KOPT-K1 (cell line): Measurements from ENCODE around the gene KCNK5.

Experiments
- H3K27ac ChIP-seq: fragments of 200-600 bp; sonication (generic); 2 replicates; pipeline ENCODE4 v1.5.1; 2016; ENCODE audit warnings: antibody characterized with exemption, mild to moderate bottlenecking, low read depth, low read length; ENCODE audit not compliant: poor library complexity, severe bottlenecking
- H3K36me3 ChIP-seq: fragments of 200-600 bp; sonication (generic); 2 replicates; pipeline ENCODE4 v1.5.1; 2017; ENCODE audit warnings: antibody characterized with exemption, mild to moderate bottlenecking, low read length, moderate library complexity; ENCODE audit not compliant: insufficient read depth
- H3K9me3 ChIP-seq: fragments of 200-600 bp; sonication (generic); 2 replicates; pipeline ENCODE4 v1.5.1; 2017; ENCODE audit warnings: antibody characterized with exemption, low read length, mild to moderate bottlenecking; ENCODE audit not compliant: insufficient read depth, poor library complexity, severe bottlenecking

KCNK5 gene

GRCh38 chr6:39170389-39170788 is 58.9 kb downstream of the KCNK5 start:
- Histone ChIP-seq H3K9me3 (peaks cover 14% of the 10 kb centered on the region), H3K27ac (no peak overlapping the region), H3K36me3 (no peaks in the 10 kb centered on the region)

GRCh38 chr6:39169448-39170344 is 59.6 kb downstream of the KCNK5 start:
- peaks cover 14% of the 10 kb centered on the region for H3K9me3 ChIP-seq
- H3K36me3 ChIP-seq = no peaks in the 10 kb centered on the region
- H3K27ac ChIP-seq = no peak overlapping the region

- H3K36me3 ChIP-seq = no peaks in the 10 kb centered on the region
- no peak overlapping the region for H3K27ac ChIP-seq
- H3K9me3 ChIP-seq = peaks cover 14% of the 10 kb centered on the region
Observed at GRCh38 chr6:39167866-39168625, 61.2 kb downstream of the KCNK5 start.

- no peak overlapping the region for H3K27ac ChIP-seq
- H3K9me3 ChIP-seq = peaks cover 11% of the 10 kb centered on the region
- H3K36me3 ChIP-seq = no peaks in the 10 kb centered on the region
Observed at GRCh38 chr6:39167321-39167720, 62.0 kb downstream of the KCNK5 start.

GRCh38 chr6:39166912-39167290 is 62.4 kb downstream of the KCNK5 start:
- Histone ChIP-seq H3K9me3 (peaks cover 7% of the 10 kb centered on the region), H3K36me3 (no peaks in the 10 kb centered on the region), H3K27ac (no peak overlapping the region)

- Histone ChIP-seq H3K9me3 (peaks cover 1% of the 10 kb centered on the region), H3K27ac (no peak overlapping the region), H3K36me3 (no peaks in the 10 kb centered on the region)
Observed at GRCh38 chr6:39166189-39166911, 62.9 kb downstream of the KCNK5 start.

- Histone ChIP-seq H3K27ac (no peak overlapping the region), H3K36me3 (no peaks in the 10 kb centered on the region), H3K9me3 (no peaks in the 10 kb centered on the region)
Observed at GRCh38 chr6:39157511-39157910, 71.8 kb downstream of the KCNK5 start.

- no peaks in the 10 kb centered on the region for H3K36me3 ChIP-seq
- no peak overlapping the region for H3K27ac ChIP-seq
- H3K9me3 ChIP-seq = no peaks in the 10 kb centered on the region
Observed at GRCh38 chr6:39156801-39157200, 72.5 kb downstream of the KCNK5 start.

GRCh38 chr6:39154705-39155104 is 74.6 kb downstream of the KCNK5 start:
- Histone ChIP-seq H3K36me3 (no peaks in the 10 kb centered on the region), H3K27ac (no peak overlapping the region), H3K9me3 (no peaks in the 10 kb centered on the region)

GRCh38 chr6:39153766-39154397 is 75.4 kb downstream of the KCNK5 start:
- Histone ChIP-seq H3K9me3 (no peaks in the 10 kb centered on the region), H3K27ac (no peak overlapping the region), H3K36me3 (no peaks in the 10 kb centered on the region)

- Histone ChIP-seq H3K36me3 (no peaks in the 10 kb centered on the region), H3K9me3 (no peaks in the 10 kb centered on the region), H3K27ac (no peak overlapping the region)
Observed at GRCh38 chr6:39152262-39152661, 77.0 kb downstream of the KCNK5 start.

- no peaks in the 10 kb centered on the region for H3K9me3 ChIP-seq
- H3K27ac ChIP-seq = no peak overlapping the region
- H3K36me3 ChIP-seq = no peaks in the 10 kb centered on the region
Observed at GRCh38 chr6:39151211-39151610, 78.1 kb downstream of the KCNK5 start.

- Histone ChIP-seq H3K36me3 (no peaks in the 10 kb centered on the region), H3K27ac (no peak overlapping the region), H3K9me3 (peaks cover 5% of the 10 kb centered on the region)
Observed at GRCh38 chr6:39144481-39145173, 84.6 kb downstream of the KCNK5 start.

- Histone ChIP-seq H3K27ac (no peak overlapping the region), H3K36me3 (no peaks in the 10 kb centered on the region), H3K9me3 (peaks cover 5% of the 10 kb centered on the region)
Observed at GRCh38 chr6:39143238-39143930, 85.9 kb downstream of the KCNK5 start.
